Measurements from ENCODE around the gene DHX38.

GRCh38 chr16:72120026-72120425, 26.4 kb downstream of the DHX38 start:
- TF ChIP-seq POLR2A (IDR thresholded peaks at IDR 0.05; ENCODE audit: low read depth, low read length) (no peak), MAX (IDR thresholded peaks at IDR 0.05; ENCODE audit: insufficient read depth, insufficient read length) (no peak), CTCF (IDR thresholded peaks at IDR 0.05; ENCODE audit: extremely low read depth in 1 of 2, insufficient read depth in 1 of 2, low read depth in 1 of 2, low read length in 2 of 2) (no peak), POLR2AphosphoS5 (IDR thresholded peaks at IDR 0.05; ENCODE audit: insufficient read depth, low read depth, low read length) (no peak), EZH2 (IDR thresholded peaks at IDR 0.05; ENCODE audit: borderline replicate concordance, low read depth, low read length, severe bottlenecking) (no peak), FOS (IDR thresholded peaks at IDR 0.05; ENCODE audit: borderline replicate concordance, insufficient read depth, low read length) (no peak)
